Adipocyte (in vitro differentiated cells): ENCODE data around the gene PSMA3.
"Not testable (repeated sequence)": the region's sequence is repeated elsewhere in the genome, so short reads cannot be mapped to it uniquely, and the experiment has no call there.

Experiments used
- DNase-seq: peaks from one replicate; pipeline ENCODE4 v3.0.0-alpha.2; 2015; ENCODE audit warnings: low read depth
- H3K27me3 ChIP-seq: replicated peaks from 2 replicates; pipeline ENCODE4 v1.7.0; 2013; ENCODE audit warnings: mild to moderate bottlenecking, low read length, moderate library complexity; ENCODE audit not compliant: control insufficient read depth, insufficient read depth
- H3K36me3 ChIP-seq: 2 replicates; pipeline ENCODE4 v1.7.0; 2013; ENCODE audit warnings: low read length, mild to moderate bottlenecking, moderate library complexity; ENCODE audit not compliant: control insufficient read depth, insufficient read depth, severe bottlenecking
- H3K4me1 ChIP-seq: 2 replicates; pipeline ENCODE4 v1.7.0; 2013; ENCODE audit warnings: mild to moderate bottlenecking, low read length, moderate library complexity; ENCODE audit not compliant: control insufficient read depth, insufficient read depth
- H3K4me3 ChIP-seq: 2 replicates; pipeline ENCODE4 v1.7.0; 2013; ENCODE audit warnings: mild to moderate bottlenecking, low read length, moderate library complexity
- H3K9ac ChIP-seq: 2 replicates; pipeline ENCODE4 v1.7.0; 2013; ENCODE audit warnings: mild to moderate bottlenecking, low read length, moderate library complexity
- H3K9me3 ChIP-seq: 2 replicates; pipeline ENCODE4 v1.7.0; 2013; ENCODE audit warnings: mild to moderate bottlenecking, low read length, moderate library complexity; ENCODE audit not compliant: control insufficient read depth

The PSMA3 gene

GRCh38 chr14:58238252-58239243 lies 6.1 kb upstream of the PSMA3 start:
- Histone ChIP-seq H3K4me1 (peaks cover 21% of the 10 kb centered on the region), H3K9ac (peak overlapping the region; percentile 83), H3K4me3 (peak overlapping the region; percentile 93), H3K27me3 (no peaks in the 10 kb centered on the region), H3K36me3 (peaks cover 12% of the 10 kb centered on the region), H3K9me3 (no peaks in the 10 kb centered on the region)
- peak; percentile 28 for DNase-seq

- no peaks in the 10 kb centered on the region for H3K9me3 ChIP-seq
These were observed 5.1 kb upstream of the PSMA3 start for GRCh38 chr14:58239244-58240195.

GRCh38 chr14:58243790-58244555 lies 670 bp upstream of the PSMA3 start:
- H3K36me3 ChIP-seq, result peaks cover 10% of the 10 kb centered on the region

More at GRCh38 chr14:58239244-58240195, 5.1 kb upstream of the PSMA3 start:
- Histone ChIP-seq H3K27me3 (no peaks in the 10 kb centered on the region), H3K4me3 (peak overlapping the region; percentile 93), H3K9ac (peak overlapping the region; percentile 88), H3K36me3 (peaks cover 3% of the 10 kb centered on the region), H3K4me1 (peaks cover 25% of the 10 kb centered on the region)
- peak; percentile 89 for DNase-seq

GRCh38 chr14:58245562-58245961 lies 919 bp downstream of the PSMA3 start:
- H3K9me3 ChIP-seq, result no peaks in the 10 kb centered on the region
- peaks cover 24% of the 10 kb centered on the region for H3K36me3 ChIP-seq
- no peaks in the 10 kb centered on the region for H3K27me3 ChIP-seq
- H3K9ac ChIP-seq, result peak overlapping the region; percentile 99
- peak overlapping the region; percentile 98 for H3K4me3 ChIP-seq
- DNase-seq, result peak; percentile 34
- H3K4me1 ChIP-seq, result peaks cover 30% of the 10 kb centered on the region

More at GRCh38 chr14:58243790-58244555, 670 bp upstream of the PSMA3 start:
- no peaks in the 10 kb centered on the region for H3K27me3 ChIP-seq
- peak; percentile 70 for DNase-seq
- H3K4me1 ChIP-seq, result peaks cover 36% of the 10 kb centered on the region
- H3K9me3 ChIP-seq, result no peaks in the 10 kb centered on the region
- H3K4me3 ChIP-seq, result peak overlapping the region; percentile 98
- H3K9ac ChIP-seq, result peak overlapping the region; percentile 99

- no peak for DNase-seq
- no peaks in the 10 kb centered on the region for H3K27me3 ChIP-seq
- no peaks in the 10 kb centered on the region for H3K9me3 ChIP-seq
- no peak overlapping the region for H3K4me3 ChIP-seq
- H3K36me3 ChIP-seq, result peaks cover 61% of the 10 kb centered on the region
- H3K9ac ChIP-seq, result no peak overlapping the region
- peaks cover 23% of the 10 kb centered on the region for H3K4me1 ChIP-seq
These were observed 5.0 kb downstream of the PSMA3 start for GRCh38 chr14:58249611-58250010.

GRCh38 chr14:58258156-58258555 lies 13.5 kb downstream of the PSMA3 start:
- H3K9me3 ChIP-seq, result no peaks in the 10 kb centered on the region
- H3K9ac ChIP-seq, result no peak overlapping the region
- H3K36me3 ChIP-seq, result peaks cover 89% of the 10 kb centered on the region
- H3K27me3 ChIP-seq, result no peaks in the 10 kb centered on the region
- no peak overlapping the region for H3K4me3 ChIP-seq
- DNase-seq, result no peak
- no peaks in the 10 kb centered on the region for H3K4me1 ChIP-seq

GRCh38 chr14:58262005-58262404 lies 17.4 kb downstream of the PSMA3 start:
- not testable (repeated sequence) for H3K9me3 ChIP-seq, H3K27me3 ChIP-seq, H3K4me1 ChIP-seq, H3K4me3 ChIP-seq, DNase-seq, H3K9ac ChIP-seq
- peaks cover 99% of the 10 kb centered on the region for H3K36me3 ChIP-seq

- H3K4me3 ChIP-seq, result no peak overlapping the region
- H3K36me3 ChIP-seq, result peaks cover 100% of the 10 kb centered on the region
- H3K4me1 ChIP-seq, result no peaks in the 10 kb centered on the region
- DNase-seq, result no peak
- no peak overlapping the region for H3K9ac ChIP-seq
- no peaks in the 10 kb centered on the region for H3K27me3 ChIP-seq
- H3K9me3 ChIP-seq, result no peaks in the 10 kb centered on the region
These were observed 20.8 kb downstream of the PSMA3 start for GRCh38 chr14:58265401-58265800.

GRCh38 chr14:58270628-58271027 lies 26.0 kb downstream of the PSMA3 start:
- H3K9me3 ChIP-seq, result no peaks in the 10 kb centered on the region
- peaks cover 7% of the 10 kb centered on the region for H3K4me1 ChIP-seq
- peaks cover 90% of the 10 kb centered on the region for H3K36me3 ChIP-seq
- no peak for DNase-seq
- H3K4me3 ChIP-seq, result no peak overlapping the region
- H3K27me3 ChIP-seq, result no peaks in the 10 kb centered on the region
- no peak overlapping the region for H3K9ac ChIP-seq

- H3K27me3 ChIP-seq, result no peaks in the 10 kb centered on the region
- peaks cover 13% of the 10 kb centered on the region for H3K4me1 ChIP-seq
- H3K4me3 ChIP-seq, result no peak overlapping the region
- H3K9ac ChIP-seq, result no peak overlapping the region
- DNase-seq, result no peak
- H3K36me3 ChIP-seq, result peaks cover 79% of the 10 kb centered on the region
- H3K9me3 ChIP-seq, result no peaks in the 10 kb centered on the region
These were observed 28.1 kb downstream of the PSMA3 start for GRCh38 chr14:58272588-58273372.
